Endothelial cell (in vitro differentiated cells): ENCODE measurements around the gene KLHDC10. TPM values are rescaled to one million over a fixed set of nuclear protein-coding genes. Genes with fewer than 3 reads are reported as not detected.
"Not testable (repeated sequence)": the region's sequence is repeated elsewhere in the genome, so short reads cannot be mapped to it uniquely, and the experiment has no call there.

Experiments used
- DNase-seq: peaks from one replicate; pipeline ENCODE4 v3.0.0; 2021; ENCODE audit warnings: low spot score
- H3K27ac Mint-ChIP-seq: one replicate; pipeline ENCODE4 v1.8.0; 2021; ENCODE audit warnings: mixed read lengths, inconsistent platforms; ENCODE audit not compliant: unreplicated experiment
- H3K27me3 Mint-ChIP-seq: one replicate; pipeline ENCODE4 v1.8.0; 2021; ENCODE audit warnings: mild to moderate bottlenecking, moderate library complexity, mixed read lengths, inconsistent platforms; ENCODE audit not compliant: unreplicated experiment
- H3K36me3 Mint-ChIP-seq: one replicate; pipeline ENCODE4 v1.8.0; 2021; ENCODE audit warnings: mild to moderate bottlenecking, low read depth, mixed read lengths, inconsistent platforms; ENCODE audit not compliant: unreplicated experiment
- H3K4me1 Mint-ChIP-seq: one replicate; pipeline ENCODE4 v1.8.0; 2021; ENCODE audit warnings: mild to moderate bottlenecking, mixed read lengths, inconsistent platforms; ENCODE audit not compliant: unreplicated experiment
- H3K4me3 Mint-ChIP-seq: one replicate; pipeline ENCODE4 v1.8.0; 2021; ENCODE audit warnings: mild to moderate bottlenecking, mixed read lengths, inconsistent platforms; ENCODE audit not compliant: unreplicated experiment
- H3K9me3 Mint-ChIP-seq: one replicate; pipeline ENCODE4 v1.8.0; 2021; ENCODE audit warnings: mixed read lengths, inconsistent platforms; ENCODE audit not compliant: unreplicated experiment
- total RNA-seq: library from RNA; stranded (reverse); fragmentation: NEBNext Ultra II Directional; extraction: Animal tissue kit (Norgen Biotek cat#: 25700); gene quantifications from one replicate; pipeline ENCODE4 v1.2.1, GENCODE V29; 2021; ENCODE audit not compliant: unreplicated experiment
- TF ChIP-seq, protein P1 (sequence below): fragments of 200-600 bp; sonication (generic); IDR thresholded peaks from one replicate; pipeline ENCODE4 v1.5.0; 2021; ENCODE audit warnings: antibody characterized with exemption; ENCODE audit not compliant: unreplicated experiment

KLHDC10 gene
- total RNA-seq, 1 donor from 2014 or later, result 28.8 TPM

- H3K36me3 Mint-ChIP-seq, result peaks cover 15% of the 10 kb centered on the region
- no peak for DNase-seq
- peak overlapping the region; percentile 81 for H3K27ac Mint-ChIP-seq
- no peaks in the 10 kb centered on the region for H3K9me3 Mint-ChIP-seq
- H3K27me3 Mint-ChIP-seq, result peaks cover 1% of the 10 kb centered on the region
- peak overlapping the region; percentile 67 for H3K4me3 Mint-ChIP-seq
- no peaks in the 10 kb centered on the region for H3K4me1 Mint-ChIP-seq
- TF ChIP-seq, protein P1, sequence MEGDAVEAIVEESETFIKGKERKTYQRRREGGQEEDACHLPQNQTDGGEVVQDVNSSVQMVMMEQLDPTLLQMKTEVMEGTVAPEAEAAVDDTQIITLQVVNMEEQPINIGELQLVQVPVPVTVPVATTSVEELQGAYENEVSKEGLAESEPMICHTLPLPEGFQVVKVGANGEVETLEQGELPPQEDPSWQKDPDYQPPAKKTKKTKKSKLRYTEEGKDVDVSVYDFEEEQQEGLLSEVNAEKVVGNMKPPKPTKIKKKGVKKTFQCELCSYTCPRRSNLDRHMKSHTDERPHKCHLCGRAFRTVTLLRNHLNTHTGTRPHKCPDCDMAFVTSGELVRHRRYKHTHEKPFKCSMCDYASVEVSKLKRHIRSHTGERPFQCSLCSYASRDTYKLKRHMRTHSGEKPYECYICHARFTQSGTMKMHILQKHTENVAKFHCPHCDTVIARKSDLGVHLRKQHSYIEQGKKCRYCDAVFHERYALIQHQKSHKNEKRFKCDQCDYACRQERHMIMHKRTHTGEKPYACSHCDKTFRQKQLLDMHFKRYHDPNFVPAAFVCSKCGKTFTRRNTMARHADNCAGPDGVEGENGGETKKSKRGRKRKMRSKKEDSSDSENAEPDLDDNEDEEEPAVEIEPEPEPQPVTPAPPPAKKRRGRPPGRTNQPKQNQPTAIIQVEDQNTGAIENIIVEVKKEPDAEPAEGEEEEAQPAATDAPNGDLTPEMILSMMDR, result no peak
Observed at GRCh38 chr7:130118294-130118693, 48.0 kb downstream of the KLHDC10 start.

- Mint-ChIP-seq H3K27ac (no peak overlapping the region), H3K27me3 (peaks cover 1% of the 10 kb centered on the region), H3K9me3 (no peaks in the 10 kb centered on the region), H3K36me3 (peaks cover 15% of the 10 kb centered on the region), H3K4me3 (no peak overlapping the region), H3K4me1 (no peaks in the 10 kb centered on the region)
- TF ChIP-seq, protein P1, result no peak
- DNase-seq, result no peak
Observed at GRCh38 chr7:130118801-130119200, 48.5 kb downstream of the KLHDC10 start.

GRCh38 chr7:130123501-130123900 is 53.2 kb downstream of the KLHDC10 start:
- DNase-seq, result no peak
- H3K9me3 Mint-ChIP-seq, result no peaks in the 10 kb centered on the region
- no peak overlapping the region for H3K27ac Mint-ChIP-seq
- H3K4me1 Mint-ChIP-seq, result no peaks in the 10 kb centered on the region
- H3K27me3 Mint-ChIP-seq, result peaks cover 1% of the 10 kb centered on the region
- TF ChIP-seq, protein P1, result no peak
- no peak overlapping the region for H3K4me3 Mint-ChIP-seq
- H3K36me3 Mint-ChIP-seq, result peaks cover 17% of the 10 kb centered on the region

- H3K4me1 Mint-ChIP-seq, result no peaks in the 10 kb centered on the region
- no peak overlapping the region for H3K27ac Mint-ChIP-seq
- H3K4me3 Mint-ChIP-seq, result no peak overlapping the region
- H3K9me3 Mint-ChIP-seq, result no peaks in the 10 kb centered on the region
- peaks cover 1% of the 10 kb centered on the region for H3K27me3 Mint-ChIP-seq
- DNase-seq, result no peak
- H3K36me3 Mint-ChIP-seq, result peaks cover 22% of the 10 kb centered on the region
- TF ChIP-seq, protein P1, result no peak
Observed at GRCh38 chr7:130124711-130125110, 54.4 kb downstream of the KLHDC10 start.

DNA sequence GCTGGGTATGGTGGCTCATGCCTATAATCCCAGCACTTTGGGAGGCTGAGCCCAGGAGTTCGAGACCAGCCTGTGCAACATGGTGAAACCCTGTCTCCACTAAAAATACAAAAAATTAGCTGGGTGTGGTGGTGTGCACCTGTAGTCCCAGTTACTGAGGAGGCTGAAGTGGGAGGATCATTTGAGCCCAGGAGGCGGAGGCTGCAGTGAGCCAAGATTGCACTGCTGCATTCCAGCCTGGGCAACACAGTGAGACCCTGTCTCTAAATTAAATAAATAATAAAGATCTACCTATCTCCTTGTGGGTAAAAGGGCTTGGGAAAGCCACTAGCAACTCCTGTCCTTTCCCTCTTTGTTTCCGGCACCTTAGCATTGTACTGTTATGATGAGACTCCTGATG is 56.5 kb downstream of the KLHDC10 start:
- H3K27ac Mint-ChIP-seq, DNase-seq, H3K27me3 Mint-ChIP-seq, H3K4me1 Mint-ChIP-seq, H3K9me3 Mint-ChIP-seq: not testable (repeated sequence)
- peak overlapping the region; percentile 65 for H3K4me3 Mint-ChIP-seq
- H3K36me3 Mint-ChIP-seq, result peaks cover 34% of the 10 kb centered on the region
